WERI-Rb-1 (cell line): ENCODE data around the gene SNAPIN.

ENCODE experiments used
- DNase-seq: peaks from one replicate; pipeline ENCODE4 v3.0.0-alpha.2; 2020
- H3K27ac ChIP-seq: fragments of 250-450 bp; sonication (Bioruptor Pico); 2 replicates; pipeline ENCODE4 v1.5.1; 2020; ENCODE audit warnings: mild to moderate bottlenecking, moderate library complexity
- H3K27me3 ChIP-seq: fragments of 250-450 bp; sonication (Bioruptor Pico); 2 replicates; pipeline ENCODE4 v1.5.1; 2021; ENCODE audit warnings: mild to moderate bottlenecking, low read depth, moderate library complexity; ENCODE audit not compliant: insufficient read depth, severe bottlenecking
- H3K36me3 ChIP-seq: fragments of 250-450 bp; sonication (Bioruptor Pico); 2 replicates; pipeline ENCODE4 v1.5.1; 2020; ENCODE audit warnings: mild to moderate bottlenecking, moderate library complexity
- H3K4me3 ChIP-seq: 2 replicates; pipeline ENCODE4 v1.5.1; 2011; ENCODE audit warnings: low read depth, mild to moderate bottlenecking, control low read depth, low read length
- H3K9me3 ChIP-seq: fragments of 250-450 bp; sonication (Bioruptor Pico); 2 replicates; pipeline ENCODE4 v1.5.1; 2021; ENCODE audit warnings: mild to moderate bottlenecking, moderate library complexity; ENCODE audit not compliant: severe bottlenecking
- CTCF ChIP-seq: IDR thresholded peaks from 2 replicates; pipeline ENCODE4 v1.5.1; 2011; ENCODE audit warnings: low read depth, mild to moderate bottlenecking, control low read depth, inconsistent platforms, low read length

SNAPIN gene

GRCh38 chr1:153623101-153623500, 35.4 kb upstream of the SNAPIN start:
- Histone ChIP-seq H3K27ac (no peak overlapping the region), H3K27me3 (no peaks in the 10 kb centered on the region), H3K4me3 (no peak overlapping the region), H3K9me3 (peaks cover 6% of the 10 kb centered on the region), H3K36me3 (peaks cover 78% of the 10 kb centered on the region)
- no peak for DNase-seq
- no peak for TF ChIP-seq CTCF

- Histone ChIP-seq H3K27ac (no peak overlapping the region), H3K36me3 (peaks cover 58% of the 10 kb centered on the region), H3K4me3 (no peak overlapping the region), H3K9me3 (peaks cover under 1% of the 10 kb centered on the region), H3K27me3 (no peaks in the 10 kb centered on the region)
- DNase-seq = no peak
- TF ChIP-seq CTCF = no peak
These were observed 33.4 kb upstream of the SNAPIN start for GRCh38 chr1:153624965-153625611.

GRCh38 chr1:153626477-153626903, 32.0 kb upstream of the SNAPIN start:
- H3K4me3 ChIP-seq = peak overlapping the region; percentile 61
- TF ChIP-seq CTCF = no peak
- no peak for DNase-seq
- no peaks in the 10 kb centered on the region for H3K27me3 ChIP-seq
- H3K27ac ChIP-seq = peak overlapping the region; percentile 79
- H3K9me3 ChIP-seq = no peaks in the 10 kb centered on the region
- H3K36me3 ChIP-seq = peaks cover 47% of the 10 kb centered on the region

GRCh38 chr1:153626904-153627714, 31.4 kb upstream of the SNAPIN start, which contains the start of gene S100A13:
Gene S100A13, minus strand, starts transcription at chr1:153627505. Its CDS starts 1,033 bp downstream, at chr1:153626472.
- Histone ChIP-seq H3K9me3 (no peaks in the 10 kb centered on the region), H3K36me3 (peaks cover 43% of the 10 kb centered on the region), H3K4me3 (peak within 1 kb of the TSS; percentile 61), H3K27ac (peak within 1 kb of the TSS; percentile 79), H3K27me3 (no peaks in the 10 kb centered on the region)
- peak; percentile 100 for TF ChIP-seq CTCF
- peak; percentile 100 for DNase-seq

- no peaks in the 10 kb centered on the region for H3K9me3 ChIP-seq
- peak; percentile 39; the same call in 1 of the 2 replicates for TF ChIP-seq CTCF
- H3K27ac ChIP-seq = peak within 1 kb of the TSS; percentile 79
- no peaks in the 10 kb centered on the region for H3K27me3 ChIP-seq
- H3K36me3 ChIP-seq = peaks cover 40% of the 10 kb centered on the region
- DNase-seq = peak; percentile 84
- peak within 1 kb of the TSS; percentile 61 for H3K4me3 ChIP-seq
These were observed 30.5 kb upstream of the SNAPIN start, which contains the start of gene S100A1 for GRCh38 chr1:153627715-153628626. Gene S100A1, plus strand, starts transcription at chr1:153628434. Its CDS starts 2,088 bp downstream, at chr1:153630522.
